Measurements from ENCODE around the gene ACTL6B. TPM values are rescaled to one million over a fixed set of nuclear protein-coding genes. Genes with fewer than 3 reads are reported as not detected.
"Not testable (repeated sequence)": the region's sequence is repeated elsewhere in the genome, so short reads cannot be mapped to it uniquely, and the experiment has no call there.

Gene ACTL6B
- total and polyA plus RNA-seq, 4 experiments from 2014 or later = not detected

GRCh38 chr7:100673302-100673941 lies 17.2 kb upstream of the ACTL6B start, which contains the start of gene GNB2:
Gene GNB2, plus strand, starts transcription at chr7:100673740. Its CDS starts 2,526 bp downstream, at chr7:100676266.
- H3K27ac Mint-ChIP-seq = peak within 1 kb of the TSS; percentile 96 to 99 (median 97)
- peaks cover 21% of the 10 kb centered on the region for H3K36me3 ChIP-seq (ENCODE audit: insufficient read depth, low read length)
- H3K9me3 Mint-ChIP-seq = peaks cover 0 to 4% (median 0%) of the 10 kb centered on the region in 8 donors
- POLR2A ChIA-PET (ENCODE audit: partially characterized antibody) = interaction anchor here (0.5 to 6.3 kb wide), 20 partner anchors 12 to 237 kb away, joined by 3 to 70 read pairs (median 4); partner anchors contain the start of genes FBXO24, LRCH4, MOSPD3 and POP7
- H3K4me1 Mint-ChIP-seq = peaks cover 3 to 33% (median 14%) of the 10 kb centered on the region in 4 donors
- peak within 1 kb of the TSS; percentile 80 to 91 for H3K4me3 ChIP-seq (ENCODE audit: low read length in 2 of 2)
- no peaks in the 10 kb centered on the region for H3K9me3 ChIP-seq (ENCODE audit: control insufficient read depth in 1 of 2, low read length in 2 of 2)
- H3K27ac ChIP-seq (ENCODE audit: low read depth, low read length) = peak within 1 kb of the TSS; percentile 92
- peaks cover 0 to 1% of the 10 kb centered on the region in 2 donors for H3K27me3 Mint-ChIP-seq
- peak; percentile 97 to 98 (median 97) for DNase-seq
- no peaks in the 10 kb centered on the region for H3K27me3 ChIP-seq (ENCODE audit: insufficient read depth, low read length)
- H3K4me3 Mint-ChIP-seq = peak within 1 kb of the TSS; percentile 94 to 99 (median 96)
- H3K4me1 ChIP-seq (ENCODE audit: insufficient read depth, low read length) = peaks cover 30% of the 10 kb centered on the region
- CTCF ChIA-PET (ENCODE audit: partially characterized antibody) = interaction anchor here (1.3 kb wide), 2 partner anchors 18 to 32 kb away, joined by 3 to 4 read pairs; partner anchors contain the start of gene POP7
- H3K36me3 Mint-ChIP-seq = peaks cover 3 to 33% of the 10 kb centered on the region in 2 donors
- intact Hi-C loops (cut with micrococcal nuclease) = loop anchor here (1.0 to 2.0 kb wide), 9 partner anchors 18 to 244 kb away; partner anchors contain the start of genes FBXO24, LRCH4, MEPCE and MOSPD3

GRCh38 chr7:100671353-100672327 lies 15.4 kb upstream of the ACTL6B start:
- H3K27ac Mint-ChIP-seq = peak overlapping the region in 2 of 7 donors; percentile 24 to 97
- Histone ChIP-seq H3K36me3 (ENCODE audit: insufficient read depth, low read length) (peaks cover 3% of the 10 kb centered on the region), H3K27me3 (ENCODE audit: insufficient read depth, low read length) (no peaks in the 10 kb centered on the region), H3K9me3 (ENCODE audit: control insufficient read depth in 1 of 2, low read length in 2 of 2) (no peaks in the 10 kb centered on the region), H3K4me1 (ENCODE audit: insufficient read depth, low read length) (peaks cover 15% of the 10 kb centered on the region), H3K27ac (ENCODE audit: low read depth, low read length) (no peak overlapping the region), H3K4me3 (ENCODE audit: low read length in 2 of 2) (no peak overlapping the region)
- intact Hi-C loops (cut with micrococcal nuclease) = loop anchor here (2.0 kb wide), 1 partner anchor 67 kb away; no protein-coding TSS in a partner anchor
- H3K4me3 Mint-ChIP-seq = peak overlapping the region in 2 of 8 donors; percentile 12 to 38
- no peak for DNase-seq
- H3K36me3 Mint-ChIP-seq = peaks cover 0 to 17% of the 10 kb centered on the region in 2 donors
- peaks cover 0 to 1% of the 10 kb centered on the region in 2 donors for H3K27me3 Mint-ChIP-seq
- ChIA-PET POLR2A (ENCODE audit: partially characterized antibody) (interaction anchor here (1.2 to 6.3 kb wide), 6 partner anchors 33 to 87 kb away, joined by 4 to 70 read pairs (median 6); partner anchors contain the start of gene MOSPD3), CTCF (ENCODE audit: partially characterized antibody) (interaction anchor here (1.0 to 1.8 kb wide), 4 partner anchors 20 to 38 kb away, joined by 3 to 13 read pairs (median 3); no protein-coding TSS in a partner anchor)
- H3K9me3 Mint-ChIP-seq = peaks cover 0 to 4% (median 0%) of the 10 kb centered on the region in 8 donors
- H3K4me1 Mint-ChIP-seq = peaks cover 3 to 22% (median 5%) of the 10 kb centered on the region in 4 donors

GRCh38 chr7:100670074-100670473 lies 13.8 kb upstream of the ACTL6B start:
- CTCF ChIA-PET (ENCODE audit: partially characterized antibody) = interaction anchor here (1.4 to 1.8 kb wide), 3 partner anchors 22 to 37 kb away, joined by 3 to 13 read pairs (median 3); no protein-coding TSS in a partner anchor
- H3K9me3 Mint-ChIP-seq = peaks cover 0 to 2% (median 0%) of the 10 kb centered on the region in 8 donors

GRCh38 chr7:100669106-100669505 lies 12.9 kb upstream of the ACTL6B start:
- H3K27me3 Mint-ChIP-seq; H3K36me3 ChIP-seq (ENCODE audit: insufficient read depth, low read length); intact Hi-C loops (cut with micrococcal nuclease); H3K27me3 ChIP-seq (ENCODE audit: insufficient read depth, low read length); H3K4me1 Mint-ChIP-seq; H3K27ac Mint-ChIP-seq; H3K27ac ChIP-seq (ENCODE audit: low read depth, low read length); DNase-seq; H3K9me3 ChIP-seq (ENCODE audit: control insufficient read depth in 1 of 2, low read length in 2 of 2); H3K4me3 ChIP-seq (ENCODE audit: low read length in 2 of 2); H3K9me3 Mint-ChIP-seq; H3K4me3 Mint-ChIP-seq; H3K36me3 Mint-ChIP-seq; H3K4me1 ChIP-seq (ENCODE audit: insufficient read depth, low read length): not testable (repeated sequence)
- CTCF ChIA-PET (ENCODE audit: partially characterized antibody) = interaction anchor here (1.6 kb wide), 1 partner anchor 34 kb away, joined by 5 read pairs; no protein-coding TSS in a partner anchor
- POLR2A ChIA-PET (ENCODE audit: partially characterized antibody) = interaction anchor here (1.2 kb wide), 1 partner anchor 10 kb away, joined by 3 read pairs; no protein-coding TSS in a partner anchor

More at GRCh38 chr7:100670074-100670473, 13.8 kb upstream of the ACTL6B start:
- Histone ChIP-seq H3K27me3 (ENCODE audit: insufficient read depth, low read length) (no peaks in the 10 kb centered on the region), H3K4me1 (ENCODE audit: insufficient read depth, low read length) (peaks cover 9% of the 10 kb centered on the region), H3K36me3 (ENCODE audit: insufficient read depth, low read length) (no peaks in the 10 kb centered on the region), H3K4me3 (ENCODE audit: low read length in 2 of 2) (no peak overlapping the region), H3K9me3 (ENCODE audit: control insufficient read depth in 1 of 2, low read length in 2 of 2) (no peaks in the 10 kb centered on the region), H3K27ac (ENCODE audit: low read depth, low read length) (no peak overlapping the region)
- POLR2A ChIA-PET (ENCODE audit: partially characterized antibody) = interaction anchor here (1.2 to 1.5 kb wide), 2 partner anchors 9 to 58 kb away, joined by 3 to 4 read pairs; partner anchors contain the start of gene MOSPD3
- peaks cover 0 to 12% (median 1%) of the 10 kb centered on the region in 4 donors for H3K4me1 Mint-ChIP-seq
- H3K4me3 Mint-ChIP-seq = no peak overlapping the region
- no peaks in the 10 kb centered on the region for H3K27me3 Mint-ChIP-seq
- H3K36me3 Mint-ChIP-seq = peaks cover 0 to 10% of the 10 kb centered on the region in 2 donors
- no peak overlapping the region for H3K27ac Mint-ChIP-seq
- no peak for DNase-seq
- intact Hi-C loops (cut with micrococcal nuclease) = no loop called here

GRCh38 chr7:100668069-100668449 lies 11.8 kb upstream of the ACTL6B start:
- Histone ChIP-seq H3K36me3 (ENCODE audit: insufficient read depth, low read length) (no peaks in the 10 kb centered on the region), H3K9me3 (ENCODE audit: control insufficient read depth in 1 of 2, low read length in 2 of 2) (no peaks in the 10 kb centered on the region), H3K4me1 (ENCODE audit: insufficient read depth, low read length) (peaks cover 5% of the 10 kb centered on the region), H3K27me3 (ENCODE audit: insufficient read depth, low read length) (no peaks in the 10 kb centered on the region), H3K4me3 (ENCODE audit: low read length in 2 of 2) (no peak overlapping the region), H3K27ac (ENCODE audit: low read depth, low read length) (no peak overlapping the region)
- peaks cover 0 to 2% (median 0%) of the 10 kb centered on the region in 8 donors for H3K9me3 Mint-ChIP-seq
- CTCF ChIA-PET (ENCODE audit: partially characterized antibody) = interaction anchor here (0.5 to 1.6 kb wide), 4 partner anchors 33 to 1114 kb away, joined by 3 to 5 read pairs (median 4); no protein-coding TSS in a partner anchor
- intact Hi-C loops (cut with micrococcal nuclease) = no loop called here
- POLR2A ChIA-PET (ENCODE audit: partially characterized antibody) = no interaction called here
- DNase-seq = no peak
- H3K4me3 Mint-ChIP-seq = no peak overlapping the region
- no peaks in the 10 kb centered on the region for H3K27me3 Mint-ChIP-seq
- H3K27ac Mint-ChIP-seq = peak overlapping the region in 1 of 7 donors; percentile 6
- peaks cover 0 to 2% (median 0%) of the 10 kb centered on the region in 4 donors for H3K4me1 Mint-ChIP-seq
- no peaks in the 10 kb centered on the region for H3K36me3 Mint-ChIP-seq

- no peaks in the 10 kb centered on the region for H3K4me1 Mint-ChIP-seq
- intact Hi-C loops (cut with micrococcal nuclease) = no loop called here
- no peaks in the 10 kb centered on the region for H3K27me3 Mint-ChIP-seq
- H3K4me3 ChIP-seq (ENCODE audit: low read length in 2 of 2) = no peak overlapping the region
- H3K4me3 Mint-ChIP-seq = no peak overlapping the region
- no peaks in the 10 kb centered on the region for H3K9me3 ChIP-seq (ENCODE audit: control insufficient read depth in 1 of 2, low read length in 2 of 2)
- H3K9me3 Mint-ChIP-seq = peaks cover 0 to 2% (median 0%) of the 10 kb centered on the region in 8 donors
- no peaks in the 10 kb centered on the region for H3K36me3 Mint-ChIP-seq
- CTCF ChIA-PET (ENCODE audit: partially characterized antibody) = interaction anchor here (0.8 to 1.6 kb wide), 4 partner anchors 28 to 217 kb away, joined by 3 to 5 read pairs (median 4); no protein-coding TSS in a partner anchor
- no peak for DNase-seq
- no peak overlapping the region for H3K27ac ChIP-seq (ENCODE audit: low read depth, low read length)
- no peak overlapping the region for H3K27ac Mint-ChIP-seq
- no peaks in the 10 kb centered on the region for H3K27me3 ChIP-seq (ENCODE audit: insufficient read depth, low read length)
- H3K36me3 ChIP-seq (ENCODE audit: insufficient read depth, low read length) = no peaks in the 10 kb centered on the region
- POLR2A ChIA-PET (ENCODE audit: partially characterized antibody) = interaction anchor here (1.4 kb wide), 1 partner anchor 18 kb away, joined by 3 read pairs; no protein-coding TSS in a partner anchor
- no peaks in the 10 kb centered on the region for H3K4me1 ChIP-seq (ENCODE audit: insufficient read depth, low read length)
Observed at GRCh38 chr7:100667331-100668068, 11.3 kb upstream of the ACTL6B start.
